Measurements from ENCODE around the gene EID1. TPM values are rescaled to one million over a fixed set of nuclear protein-coding genes. Genes with fewer than 3 reads are reported as not detected.

Gene EID1
- total RNA-seq, 4 donors from 2014 or later, result 33.6 to 189 (median 66.1) TPM

DNA sequence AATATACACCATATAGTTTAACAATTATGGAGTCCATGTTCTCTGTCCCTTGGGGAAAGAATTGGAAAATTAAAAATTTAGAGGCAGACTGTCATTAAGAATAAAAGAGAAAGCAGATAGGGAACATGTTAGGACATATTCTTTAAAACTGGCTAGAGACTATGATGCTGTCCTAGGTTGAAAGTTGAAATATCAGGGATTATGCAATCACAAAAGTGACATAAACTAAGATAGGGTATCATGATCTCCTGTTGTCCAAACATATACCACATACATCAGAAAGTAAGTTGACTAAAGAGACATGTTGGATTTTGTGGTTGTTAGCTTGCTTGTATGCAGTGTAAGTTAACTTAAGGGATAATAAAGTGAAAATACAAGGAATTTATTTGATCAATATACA lies 9.9 kb upstream of the EID1 start:
- peaks cover 0 to 5% (median 0%) of the 10 kb centered on the region in 3 donors for H3K4me1 ChIP-seq
- intact Hi-C loops (cut with DNase I), result loop anchor here (10.0 kb wide), 2 partner anchors 277 to 1277 kb away; no protein-coding TSS in a partner anchor

DNA sequence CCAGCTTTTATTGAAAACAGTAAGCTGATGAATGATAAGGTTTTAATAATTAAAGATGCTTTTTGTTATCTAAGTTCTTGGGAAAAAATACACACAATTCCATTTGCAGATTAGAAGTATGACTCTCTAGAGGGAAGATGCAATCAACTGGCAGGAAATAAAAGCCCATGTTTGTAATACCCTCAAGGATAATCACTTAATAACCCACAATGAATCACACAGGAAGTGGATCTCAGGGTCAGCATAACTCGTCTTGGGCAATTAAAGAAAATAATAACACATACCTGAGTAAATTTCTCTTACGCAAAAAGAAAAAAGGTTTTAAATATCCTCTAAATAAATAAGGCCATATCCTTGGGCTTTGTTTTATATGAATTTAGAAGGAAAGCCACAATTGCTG lies 9.4 kb upstream of the EID1 start:
- no peaks in the 10 kb centered on the region for H3K36me3 ChIP-seq
- H3K9me3 ChIP-seq, result no peaks in the 10 kb centered on the region
- H3K27ac ChIP-seq, result peak overlapping the region in 3 of 4 donors; percentile 14 to 56 (median 41)
- no peak overlapping the region for H3K4me3 ChIP-seq
- peaks cover 0 to 5% (median 0%) of the 10 kb centered on the region in 3 donors for H3K4me1 ChIP-seq
- no peak for DNase-seq
- no peak for TF ChIP-seq POLR2A (IDR thresholded peaks at IDR 0.05)
- TF ChIP-seq, protein P1, sequence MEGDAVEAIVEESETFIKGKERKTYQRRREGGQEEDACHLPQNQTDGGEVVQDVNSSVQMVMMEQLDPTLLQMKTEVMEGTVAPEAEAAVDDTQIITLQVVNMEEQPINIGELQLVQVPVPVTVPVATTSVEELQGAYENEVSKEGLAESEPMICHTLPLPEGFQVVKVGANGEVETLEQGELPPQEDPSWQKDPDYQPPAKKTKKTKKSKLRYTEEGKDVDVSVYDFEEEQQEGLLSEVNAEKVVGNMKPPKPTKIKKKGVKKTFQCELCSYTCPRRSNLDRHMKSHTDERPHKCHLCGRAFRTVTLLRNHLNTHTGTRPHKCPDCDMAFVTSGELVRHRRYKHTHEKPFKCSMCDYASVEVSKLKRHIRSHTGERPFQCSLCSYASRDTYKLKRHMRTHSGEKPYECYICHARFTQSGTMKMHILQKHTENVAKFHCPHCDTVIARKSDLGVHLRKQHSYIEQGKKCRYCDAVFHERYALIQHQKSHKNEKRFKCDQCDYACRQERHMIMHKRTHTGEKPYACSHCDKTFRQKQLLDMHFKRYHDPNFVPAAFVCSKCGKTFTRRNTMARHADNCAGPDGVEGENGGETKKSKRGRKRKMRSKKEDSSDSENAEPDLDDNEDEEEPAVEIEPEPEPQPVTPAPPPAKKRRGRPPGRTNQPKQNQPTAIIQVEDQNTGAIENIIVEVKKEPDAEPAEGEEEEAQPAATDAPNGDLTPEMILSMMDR (IDR thresholded peaks at IDR 0.05), result no peak
- 25 to 38% methylated on average over 2 of the region's 2 CpGs for WGBS, 2 donors
- intact Hi-C loops (cut with DNase I), result loop anchor here (10.0 kb wide), 2 partner anchors 276 to 1276 kb away; no protein-coding TSS in a partner anchor
- peaks cover 0 to 3% (median 0%) of the 10 kb centered on the region in 4 donors for H3K27me3 ChIP-seq

More for the DNA sequence above, 9.9 kb upstream of the EID1 start:
- Histone ChIP-seq H3K9me3 (no peaks in the 10 kb centered on the region), H3K36me3 (no peaks in the 10 kb centered on the region), H3K27me3 (peaks cover 0 to 3% (median 0%) of the 10 kb centered on the region in 4 donors), H3K4me3 (no peak overlapping the region), H3K27ac (no peak overlapping the region)
- no peak for DNase-seq
- TF ChIP-seq POLR2A (IDR thresholded peaks at IDR 0.05), result no peak

DNA sequence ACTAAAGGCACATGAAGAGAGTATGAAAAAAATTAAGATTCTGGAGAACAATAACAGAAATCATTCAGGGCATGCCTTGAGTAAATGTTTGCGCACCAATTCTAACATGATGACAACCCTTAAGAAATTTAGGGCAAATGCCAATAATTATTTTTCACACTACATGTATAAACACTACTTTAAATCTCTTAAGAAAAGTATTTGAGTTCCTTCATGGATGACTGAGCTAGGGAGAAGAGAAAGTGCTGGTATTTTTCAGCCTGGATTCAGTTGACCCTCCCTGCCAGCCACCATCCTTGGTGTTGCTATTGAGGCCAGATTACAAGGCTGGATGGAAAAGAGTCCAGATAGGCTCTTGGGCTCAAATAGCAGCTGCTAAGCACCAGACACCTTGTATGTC lies 8.0 kb upstream of the EID1 start:
- Histone ChIP-seq H3K4me1 (peaks cover 0 to 5% (median 0%) of the 10 kb centered on the region in 3 donors), H3K27me3 (peaks cover 0 to 3% (median 0%) of the 10 kb centered on the region in 4 donors), H3K9me3 (no peaks in the 10 kb centered on the region), H3K27ac (no peak overlapping the region), H3K36me3 (no peaks in the 10 kb centered on the region), H3K4me3 (no peak overlapping the region)
- DNase-seq, result no peak
- TF ChIP-seq POLR2A (IDR thresholded peaks at IDR 0.05), result no peak
- TF ChIP-seq, protein P1 (IDR thresholded peaks at IDR 0.05), result no peak
- intact Hi-C loops (cut with DNase I), result loop anchor here (10.0 kb wide), 2 partner anchors 275 to 1275 kb away; no protein-coding TSS in a partner anchor
- 97 to 100% methylated on average over 1 of the region's 1 CpG for WGBS, 2 donors

DNA sequence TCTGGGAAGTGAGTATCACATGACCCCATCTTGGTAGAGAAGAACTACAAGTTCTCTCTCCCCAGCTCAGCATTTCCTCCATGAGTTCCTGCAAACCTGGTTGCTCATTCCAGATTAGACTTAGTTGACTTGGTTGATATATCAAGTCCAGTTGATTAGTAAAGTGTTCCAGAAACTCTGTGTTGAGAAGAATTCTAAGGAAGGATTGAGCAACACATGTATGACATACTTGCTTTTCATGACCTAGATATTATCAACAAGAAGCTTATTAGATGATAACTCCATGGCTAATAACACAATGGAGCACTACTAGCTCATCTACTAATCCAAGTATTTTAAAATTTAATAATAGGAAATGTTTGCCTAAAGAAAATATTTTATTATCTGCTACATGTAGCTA lies 6.4 kb upstream of the EID1 start:
- Histone ChIP-seq H3K4me1 (peaks cover 0 to 5% (median 0%) of the 10 kb centered on the region in 3 donors), H3K27me3 (peaks cover 0 to 3% (median 0%) of the 10 kb centered on the region in 4 donors), H3K27ac (no peak overlapping the region), H3K9me3 (no peaks in the 10 kb centered on the region), H3K4me3 (no peak overlapping the region), H3K36me3 (no peaks in the 10 kb centered on the region)
- TF ChIP-seq POLR2A (IDR thresholded peaks at IDR 0.05), result no peak
- TF ChIP-seq, protein P1 (IDR thresholded peaks at IDR 0.05), result no peak
- DNase-seq, result no peak
- intact Hi-C loops (cut with DNase I), result no loop called here

DNA sequence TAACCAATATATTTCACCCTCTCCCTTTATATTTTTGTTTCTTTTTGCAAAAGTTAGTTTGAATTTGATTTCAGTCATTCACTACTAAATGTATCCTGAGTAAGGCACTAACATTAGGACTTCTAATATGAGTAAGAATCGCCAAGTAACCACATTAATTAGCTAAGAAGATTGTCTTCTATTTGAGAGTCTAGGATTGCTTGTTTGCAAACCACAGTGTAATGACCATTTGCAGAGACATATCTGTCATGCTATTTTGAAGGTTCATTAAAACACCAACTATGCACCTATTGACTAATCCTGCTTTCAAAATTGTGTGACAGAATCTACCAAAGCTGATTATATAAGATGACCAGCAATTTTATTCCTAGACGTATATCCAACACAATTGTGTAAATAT lies 5.3 kb upstream of the EID1 start:
- TF ChIP-seq, protein P1 (IDR thresholded peaks at IDR 0.05), result no peak
- no peak for TF ChIP-seq POLR2A (IDR thresholded peaks at IDR 0.05)

More for the DNA sequence above, 5.3 kb upstream of the EID1 start:
- 78 to 82% methylated on average over 2 of the region's 2 CpGs for WGBS, 2 donors
- Histone ChIP-seq H3K9me3 (no peaks in the 10 kb centered on the region), H3K27ac (no peak overlapping the region), H3K27me3 (peaks cover 0 to 3% (median 0%) of the 10 kb centered on the region in 4 donors), H3K4me3 (no peak overlapping the region), H3K4me1 (peaks cover 0 to 9% (median 0%) of the 10 kb centered on the region in 3 donors), H3K36me3 (no peaks in the 10 kb centered on the region)
- intact Hi-C loops (cut with DNase I), result no loop called here
- no peak for DNase-seq

Data from esophagus squamous epithelium (tissue), 5 donors.